IMR-90 (cell line): ENCODE results near the gene CUL9.

Experiments used
- CTCF ChIP-seq: conservative IDR thresholded peaks from 2 replicates; pipeline ENCODE4 v1.5.1; 2012; ENCODE audit warnings: mild to moderate bottlenecking, low read depth, low read length, improper control_type of control experiment
- ELK1 ChIP-seq: fragments of 150-350 bp; IDR thresholded peaks from 2 replicates; pipeline ENCODE4 v1.6.1; 2016; ENCODE audit warnings: low read depth, mild to moderate bottlenecking, low read length, moderate library complexity, borderline replicate concordance
- MAZ ChIP-seq: IDR thresholded peaks from 2 replicates; pipeline ENCODE4 v1.6.1; 2012; ENCODE audit warnings: low read depth, mild to moderate bottlenecking, low read length, improper control_type of control experiment, moderate library complexity, borderline replicate concordance
- MXI1 ChIP-seq: IDR thresholded peaks from 2 replicates; pipeline ENCODE4 v1.6.1; 2012; ENCODE audit warnings: low read depth, mild to moderate bottlenecking, low read length, moderate library complexity, borderline replicate concordance
- RCOR1 ChIP-seq: IDR thresholded peaks from 2 replicates; pipeline ENCODE4 v1.6.1; 2012; ENCODE audit warnings: mild to moderate bottlenecking, low read length, improper control_type of control experiment; ENCODE audit not compliant: insufficient replicate concordance

DNA sequence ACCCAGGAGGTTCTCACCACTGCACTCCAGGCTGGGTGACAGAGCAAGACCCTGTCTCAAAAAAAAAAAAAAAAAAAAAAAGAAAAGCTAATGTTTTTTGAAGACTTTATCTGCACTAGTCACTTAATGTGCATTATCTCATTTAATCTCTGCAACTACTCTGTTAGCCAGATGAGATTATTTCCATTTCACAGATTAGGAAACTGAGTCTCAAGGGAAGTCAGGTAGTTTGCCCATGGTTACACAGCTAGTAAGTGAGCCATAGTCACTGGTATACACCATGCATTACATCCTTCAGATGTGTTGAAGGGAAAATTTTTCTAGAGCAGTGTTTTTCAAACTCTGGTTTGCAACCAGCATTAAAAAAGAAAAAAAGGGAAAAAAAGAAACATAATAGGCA is 18.1 kb upstream of the CUL9 start:
- TF ChIP-seq CTCF (no peak), MAZ (no peak), ELK1 (no peak), RCOR1 (no peak), MXI1 (no peak)
